PFSK-1 (cell line): Measurements from ENCODE around the gene GFI1B.

Experiments
- POLR2AphosphoS5 ChIP-seq: IDR thresholded peaks from 2 replicates; pipeline ENCODE4 v1.6.1; 2012; ENCODE audit warnings: low read depth, mild to moderate bottlenecking, control low read depth, low read length, moderate library complexity
- SIN3A ChIP-seq: IDR thresholded peaks from 2 replicates; pipeline ENCODE4 v1.6.1; 2012; ENCODE audit warnings: mild to moderate bottlenecking, low read length, moderate library complexity, borderline replicate concordance; ENCODE audit not compliant: insufficient read depth
- TAF1 ChIP-seq: IDR thresholded peaks from 2 replicates; pipeline ENCODE4 v1.6.1; 2012; ENCODE audit warnings: low read length, control low read depth, borderline replicate concordance; ENCODE audit not compliant: insufficient read depth
- TF ChIP-seq, protein P1 (sequence below), 2 experiments: IDR thresholded peaks; 2 replicates each; pipeline versions ENCODE4 v1.6.1 to v1.8.0; 2011 to 2012; ENCODE audit warnings: low read depth in 2 of 2, low read length in 2 of 2, control low read depth in 1 of 2, inconsistent platforms in 1 of 2, mild to moderate bottlenecking in 1 of 2, moderate library complexity in 1 of 2; ENCODE audit not compliant: insufficient read depth in 1 of 2

DNA sequence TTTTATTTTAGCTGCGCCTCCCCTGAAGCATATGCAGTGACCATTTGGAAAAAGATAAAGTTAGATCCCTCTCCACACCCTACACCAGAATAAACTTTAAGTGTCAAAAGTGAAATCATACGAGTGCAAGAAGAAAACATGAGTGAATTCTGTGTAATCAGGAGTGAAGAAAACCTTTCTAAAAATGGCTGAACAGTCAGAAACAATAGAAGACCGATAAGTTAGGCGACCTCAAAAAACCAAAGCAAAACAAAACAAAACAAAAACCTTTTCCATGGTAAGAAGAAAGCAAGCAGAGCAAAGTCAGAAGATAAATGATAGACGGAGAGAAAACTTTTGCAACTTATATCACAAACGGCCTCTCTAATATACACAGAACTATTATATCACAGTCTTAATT is 17.5 kb upstream of the GFI1B start:
- TF ChIP-seq TAF1 = no peak
- no peak for TF ChIP-seq SIN3A
- no peak for TF ChIP-seq POLR2AphosphoS5
- TF ChIP-seq, protein P1, sequence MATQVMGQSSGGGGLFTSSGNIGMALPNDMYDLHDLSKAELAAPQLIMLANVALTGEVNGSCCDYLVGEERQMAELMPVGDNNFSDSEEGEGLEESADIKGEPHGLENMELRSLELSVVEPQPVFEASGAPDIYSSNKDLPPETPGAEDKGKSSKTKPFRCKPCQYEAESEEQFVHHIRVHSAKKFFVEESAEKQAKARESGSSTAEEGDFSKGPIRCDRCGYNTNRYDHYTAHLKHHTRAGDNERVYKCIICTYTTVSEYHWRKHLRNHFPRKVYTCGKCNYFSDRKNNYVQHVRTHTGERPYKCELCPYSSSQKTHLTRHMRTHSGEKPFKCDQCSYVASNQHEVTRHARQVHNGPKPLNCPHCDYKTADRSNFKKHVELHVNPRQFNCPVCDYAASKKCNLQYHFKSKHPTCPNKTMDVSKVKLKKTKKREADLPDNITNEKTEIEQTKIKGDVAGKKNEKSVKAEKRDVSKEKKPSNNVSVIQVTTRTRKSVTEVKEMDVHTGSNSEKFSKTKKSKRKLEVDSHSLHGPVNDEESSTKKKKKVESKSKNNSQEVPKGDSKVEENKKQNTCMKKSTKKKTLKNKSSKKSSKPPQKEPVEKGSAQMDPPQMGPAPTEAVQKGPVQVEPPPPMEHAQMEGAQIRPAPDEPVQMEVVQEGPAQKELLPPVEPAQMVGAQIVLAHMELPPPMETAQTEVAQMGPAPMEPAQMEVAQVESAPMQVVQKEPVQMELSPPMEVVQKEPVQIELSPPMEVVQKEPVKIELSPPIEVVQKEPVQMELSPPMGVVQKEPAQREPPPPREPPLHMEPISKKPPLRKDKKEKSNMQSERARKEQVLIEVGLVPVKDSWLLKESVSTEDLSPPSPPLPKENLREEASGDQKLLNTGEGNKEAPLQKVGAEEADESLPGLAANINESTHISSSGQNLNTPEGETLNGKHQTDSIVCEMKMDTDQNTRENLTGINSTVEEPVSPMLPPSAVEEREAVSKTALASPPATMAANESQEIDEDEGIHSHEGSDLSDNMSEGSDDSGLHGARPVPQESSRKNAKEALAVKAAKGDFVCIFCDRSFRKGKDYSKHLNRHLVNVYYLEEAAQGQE (IDR thresholded peaks at IDR 0.05; ENCODE audit: insufficient read depth in 1 of 2, low read depth in 2 of 2, low read length in 2 of 2) = no peak
